NCI-H1105 treated with DMSO at 0.1 percent for 48 hours (cell line): ENCODE results near the gene TSHZ1.
"Not testable (repeated sequence)": the region's sequence is repeated elsewhere in the genome, so short reads cannot be mapped to it uniquely, and the experiment has no call there.

Experiments
- DNase-seq: peaks from one replicate; lab custom pipeline; 2025; lab: John Stamatoyannopoulos, UW

The TSHZ1 gene

DNA sequence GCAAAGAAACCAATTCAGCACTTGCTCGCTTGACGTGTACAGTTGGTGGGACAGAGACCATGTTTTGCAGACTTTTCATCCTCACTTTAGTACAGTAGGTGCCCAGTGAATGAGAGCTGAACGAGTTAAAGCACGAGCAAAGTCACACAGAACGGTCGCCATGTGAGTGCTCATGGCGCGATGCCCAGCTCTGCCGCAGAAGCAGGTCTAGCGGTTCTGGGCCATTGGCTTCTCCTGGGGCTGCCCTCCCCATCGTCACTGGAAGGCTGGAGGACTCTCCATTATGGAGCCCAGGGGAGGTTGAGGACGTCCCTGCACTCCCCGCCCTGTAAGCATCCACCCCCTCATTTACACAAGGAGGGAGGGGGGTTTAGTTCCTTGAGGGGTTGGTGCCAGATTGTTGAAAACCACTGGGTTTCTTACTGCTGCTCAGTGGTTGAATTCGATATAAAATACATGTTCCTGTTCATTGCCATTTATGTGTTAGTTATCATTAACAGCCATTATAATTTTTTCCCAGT is 26.6 kb upstream of the TSHZ1 start:
- DNase-seq: no peak

DNA sequence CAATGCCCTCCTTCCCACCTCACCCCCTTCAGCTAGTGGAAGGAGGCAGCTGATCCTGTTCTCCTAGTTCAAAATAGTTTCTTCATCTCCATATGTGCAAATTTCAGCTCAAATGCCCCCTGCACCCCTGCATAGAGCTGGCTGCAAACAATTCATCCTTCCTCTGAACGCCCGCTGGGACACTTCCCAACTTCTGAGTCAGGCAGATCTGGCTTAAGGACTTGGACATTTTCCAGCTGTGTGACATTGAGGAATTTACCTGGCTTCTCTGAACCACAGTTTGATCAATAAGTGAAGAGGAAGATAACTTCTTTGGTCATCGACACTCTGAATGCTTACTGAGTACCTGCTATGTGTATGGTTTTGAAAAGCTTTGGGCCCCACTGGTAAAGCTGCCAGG is 25.1 kb upstream of the TSHZ1 start:
- no peak for DNase-seq

DNA sequence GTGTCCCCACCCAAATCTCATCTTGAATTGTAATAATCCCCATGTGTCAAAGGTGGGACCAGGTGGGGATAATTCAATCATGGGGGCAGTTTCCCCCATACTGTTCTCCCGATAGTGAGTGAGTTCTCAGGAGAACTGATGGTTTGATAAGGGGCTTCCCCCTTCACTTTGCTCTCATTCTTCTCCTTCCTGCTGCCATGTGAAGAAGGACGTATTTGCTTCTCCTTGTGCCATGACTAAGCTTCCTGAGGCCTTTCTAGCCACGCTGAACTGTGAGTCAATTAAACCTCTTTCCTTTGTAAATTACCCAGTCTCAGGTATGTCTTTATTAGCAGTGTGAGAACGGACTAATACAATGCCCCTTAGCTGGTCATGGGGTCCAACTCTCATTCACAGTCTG is 22.9 kb upstream of the TSHZ1 start:
- DNase-seq: not testable (repeated sequence)

DNA sequence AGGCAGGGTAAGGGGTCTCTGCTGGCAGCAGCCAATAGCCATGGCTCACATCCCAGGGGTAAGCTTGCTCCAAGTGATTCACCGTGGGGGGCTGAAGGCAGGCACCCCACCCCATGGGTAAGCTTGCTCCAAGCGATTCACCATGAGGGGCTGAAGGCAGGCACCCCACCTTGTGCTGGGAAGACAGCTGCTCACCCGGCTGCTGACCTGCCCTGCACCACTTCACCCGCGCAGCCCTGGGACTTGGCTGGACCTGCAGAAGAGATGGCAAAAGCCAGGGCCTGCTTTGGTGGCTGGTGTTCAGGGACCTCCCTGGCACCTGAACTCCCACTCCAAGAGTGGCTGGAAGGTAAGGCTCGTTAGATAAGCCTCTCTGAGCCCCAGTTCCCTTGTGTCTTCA is 20.9 kb upstream of the TSHZ1 start:
- no peak for DNase-seq

DNA sequence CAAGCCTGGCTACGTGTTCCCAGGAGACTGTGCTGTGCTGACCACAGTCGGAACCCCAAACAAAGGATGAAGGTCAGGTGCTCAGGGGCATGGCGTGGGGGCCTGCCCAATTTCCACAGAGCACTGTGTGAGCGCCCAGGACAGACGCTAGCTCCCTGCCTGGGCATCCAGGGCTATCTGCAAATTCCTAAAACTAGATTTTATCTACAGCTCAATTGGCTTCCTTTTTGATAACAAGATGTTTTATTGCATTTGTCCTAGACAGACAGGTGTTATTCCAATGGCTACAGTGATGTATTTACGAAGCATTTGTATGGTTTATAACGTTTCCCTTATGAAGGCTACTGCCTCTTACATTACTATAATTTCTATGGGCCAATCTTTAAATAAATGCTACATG is 17.7 kb upstream of the TSHZ1 start:
- no peak for DNase-seq

DNA sequence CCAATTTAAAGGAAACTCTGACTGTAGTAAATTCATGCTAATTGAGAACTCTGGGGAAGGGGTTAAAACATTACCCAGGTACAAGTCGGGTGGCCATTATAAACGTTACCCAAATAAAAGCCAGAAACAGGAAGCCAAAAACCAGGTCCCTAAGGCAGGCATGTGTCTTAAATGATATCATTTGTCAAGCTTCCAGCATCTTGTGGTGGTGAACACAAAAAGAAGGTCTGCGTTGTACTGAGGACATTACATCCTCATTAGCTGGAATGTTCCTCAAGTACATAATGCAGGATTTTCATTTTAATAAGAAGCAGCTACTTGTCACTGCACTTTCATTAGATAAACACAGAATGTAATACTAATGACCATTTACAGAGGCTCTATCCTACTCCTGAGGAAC is 12.6 kb upstream of the TSHZ1 start:
- no peak for DNase-seq

DNA sequence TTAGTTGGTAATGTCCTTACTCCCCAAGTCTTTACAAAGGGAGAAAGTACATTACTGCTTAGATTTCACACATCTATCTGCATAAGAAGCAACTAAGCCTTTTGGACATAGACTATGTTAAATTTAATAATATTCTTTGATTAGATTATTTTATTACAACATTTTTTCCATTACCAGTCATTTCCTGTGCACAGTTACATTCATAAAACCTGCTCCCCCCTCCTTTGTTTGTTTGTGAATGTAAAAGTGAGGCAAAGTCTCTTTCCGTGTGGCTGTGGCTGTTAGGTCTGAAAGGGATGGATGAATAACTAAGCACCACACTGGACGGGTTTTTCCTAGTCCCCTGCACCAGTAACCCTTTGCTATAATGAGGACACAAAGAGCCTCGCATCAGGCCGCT is 11.3 kb upstream of the TSHZ1 start:
- DNase-seq: no peak

DNA sequence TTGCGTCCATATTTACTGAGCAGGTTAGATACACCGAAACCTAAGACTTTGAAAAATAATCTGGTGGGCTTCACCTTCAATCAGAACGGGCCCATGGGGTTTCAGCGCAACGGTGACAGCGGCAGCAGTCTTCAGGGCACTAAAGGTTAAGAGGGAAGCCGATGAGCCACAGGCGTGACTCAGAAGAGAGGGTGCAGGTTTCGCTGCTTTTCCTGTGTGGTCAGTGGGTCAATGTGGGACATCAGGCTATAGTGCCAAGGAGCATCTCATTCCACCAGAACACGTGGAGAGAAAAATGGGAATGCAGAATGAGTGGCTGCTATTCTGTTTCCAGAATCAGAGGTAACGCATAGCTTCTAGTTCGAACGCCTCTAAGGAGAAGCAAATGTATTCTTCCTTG is 10.5 kb upstream of the TSHZ1 start:
- no peak for DNase-seq

DNA sequence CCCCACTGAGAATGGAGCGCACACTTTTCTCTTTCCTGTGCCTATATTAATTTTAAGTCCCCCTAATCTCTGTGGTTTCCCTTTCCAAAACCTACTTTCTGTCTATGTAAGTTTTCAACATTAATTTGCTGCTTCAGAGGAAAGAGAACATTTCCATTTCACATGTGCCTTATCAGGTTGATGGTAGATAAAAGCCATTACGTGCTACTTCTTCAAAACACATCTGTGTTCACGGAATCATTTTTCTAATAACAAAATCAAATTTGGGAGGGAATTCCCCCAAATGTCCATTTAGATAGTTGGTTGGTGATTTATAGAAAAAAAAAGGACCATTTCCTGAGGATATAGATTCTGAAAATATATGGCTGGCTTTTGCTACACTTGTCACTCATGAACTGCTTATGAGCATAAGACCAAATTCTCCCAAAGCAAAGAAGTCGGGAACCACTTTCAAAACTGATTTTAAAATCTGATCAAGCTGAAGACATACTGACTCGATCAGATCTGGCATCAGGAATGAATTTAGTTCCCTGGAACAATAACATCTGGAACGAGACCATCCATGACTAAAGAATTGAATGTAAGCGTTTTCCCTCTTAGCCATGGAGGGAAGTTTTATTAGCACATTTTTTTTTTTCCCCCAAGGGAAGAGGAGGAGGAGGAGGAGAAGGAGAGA is 9.9 kb upstream of the TSHZ1 start:
- no peak for DNase-seq

DNA sequence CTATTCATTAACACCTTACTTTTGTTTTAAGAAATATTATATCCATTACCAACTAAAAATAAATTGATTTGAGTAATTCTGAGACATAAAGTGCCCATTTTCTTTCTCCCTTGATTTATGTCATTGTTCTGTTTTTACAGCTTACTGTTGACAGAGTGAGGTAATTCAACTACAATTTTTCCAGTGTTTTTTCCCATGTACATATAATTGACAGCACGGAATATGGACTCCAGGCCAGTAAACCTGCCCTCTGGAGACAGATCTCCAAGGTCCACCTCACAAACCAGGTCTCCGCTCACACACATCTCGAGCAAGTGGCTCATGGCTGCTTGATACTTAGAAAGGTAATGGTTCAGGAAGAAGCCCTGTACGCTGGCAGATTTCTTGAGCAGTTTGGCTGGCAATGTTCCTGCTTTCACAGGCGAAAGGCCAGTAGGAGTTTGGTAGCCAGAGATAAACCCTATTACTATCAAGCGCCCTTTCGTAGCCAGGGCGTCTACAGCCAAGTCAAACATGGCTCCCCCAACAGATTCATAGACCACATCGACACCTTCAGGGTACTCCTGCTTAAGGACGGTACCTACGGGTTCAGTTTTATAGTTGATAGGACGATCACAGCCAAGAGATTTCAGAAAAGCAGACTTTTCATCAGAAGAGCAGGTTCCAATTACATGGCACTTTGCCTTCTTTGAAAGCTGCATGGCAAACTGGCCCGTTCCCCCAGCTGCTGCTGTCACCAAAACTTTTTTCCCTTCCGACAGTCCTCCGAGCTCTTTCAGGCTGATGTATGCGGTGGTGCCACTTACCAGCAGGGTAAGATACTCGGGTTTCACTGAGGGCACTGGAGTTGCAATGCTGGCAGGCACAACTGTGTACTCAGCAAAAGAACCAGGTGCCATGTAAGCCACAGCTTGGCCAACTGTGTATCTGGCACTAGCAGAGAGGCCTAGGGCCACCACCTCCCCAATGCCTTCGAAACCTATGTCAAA is 9.0 kb upstream of the TSHZ1 start:
- no peak for DNase-seq

DNA sequence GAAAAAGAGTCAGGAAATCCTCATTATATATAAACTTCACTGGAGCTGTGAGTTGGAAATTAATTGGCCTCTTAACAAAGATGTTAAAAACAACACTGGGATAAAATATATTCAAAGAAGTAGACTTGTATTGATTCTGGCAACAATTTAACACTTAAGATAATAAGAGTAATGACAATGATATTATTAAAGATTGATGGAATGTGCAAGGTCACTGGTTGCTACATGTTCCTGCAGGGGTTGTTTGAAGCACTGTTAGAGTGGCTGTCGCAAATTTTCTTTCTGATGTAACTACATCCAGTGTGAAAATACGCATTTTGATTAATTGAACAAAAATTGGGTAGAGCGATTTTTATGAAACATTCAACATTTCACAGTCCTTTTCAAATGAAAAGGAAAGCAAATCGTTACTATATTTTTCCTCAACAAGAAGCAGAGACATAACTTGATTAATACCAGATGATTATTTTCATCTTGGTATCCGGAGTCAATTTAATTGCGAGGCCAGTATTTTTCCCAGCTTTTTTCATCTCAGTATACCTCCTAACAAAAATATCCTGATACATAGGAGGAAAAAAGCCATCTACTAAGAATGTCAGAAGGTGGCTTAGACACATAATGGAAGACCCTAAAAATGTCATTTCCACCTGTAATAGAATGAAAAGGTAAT is 7.8 kb upstream of the TSHZ1 start:
- no peak for DNase-seq

DNA sequence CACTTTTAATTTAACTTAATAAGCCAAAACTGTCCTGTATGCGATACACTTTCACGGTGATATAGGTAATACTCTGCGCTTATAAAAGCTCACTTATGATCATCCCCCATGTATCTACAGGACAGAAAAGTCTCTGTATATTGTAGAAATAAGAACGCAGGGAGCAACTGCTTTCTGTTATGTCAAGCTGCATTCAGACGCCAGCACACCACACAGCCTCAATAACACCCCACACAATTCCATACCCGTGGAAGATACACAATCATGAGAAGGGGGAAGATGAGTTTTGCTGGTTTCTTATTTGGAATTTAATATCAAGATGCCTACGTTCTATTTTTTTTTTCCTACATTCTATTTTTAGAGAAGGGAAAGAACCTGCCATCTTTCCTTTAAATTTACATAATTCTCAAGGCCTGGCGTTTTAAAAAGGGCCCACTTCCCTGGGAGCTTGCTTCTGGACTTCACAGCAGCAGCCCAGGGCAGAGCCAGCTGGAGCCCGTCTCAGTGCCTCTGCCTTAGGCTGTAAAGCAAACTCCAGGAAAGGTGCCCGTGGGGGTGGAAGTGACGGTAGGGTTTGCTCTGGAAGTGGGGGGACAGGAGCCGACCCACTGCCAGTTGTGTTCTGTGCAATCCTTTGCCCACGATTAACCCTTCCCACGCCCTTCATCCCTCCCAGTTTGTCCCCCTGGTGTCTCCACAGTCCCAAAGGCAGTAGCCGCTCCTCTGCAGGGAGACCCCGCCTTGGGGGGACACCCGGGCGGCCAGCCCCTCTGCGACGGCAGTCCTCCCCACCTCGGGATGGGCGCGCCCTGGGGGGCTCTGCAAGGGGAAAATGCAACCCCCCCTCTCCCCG is 7.0 kb upstream of the TSHZ1 start:
- no peak for DNase-seq

DNA sequence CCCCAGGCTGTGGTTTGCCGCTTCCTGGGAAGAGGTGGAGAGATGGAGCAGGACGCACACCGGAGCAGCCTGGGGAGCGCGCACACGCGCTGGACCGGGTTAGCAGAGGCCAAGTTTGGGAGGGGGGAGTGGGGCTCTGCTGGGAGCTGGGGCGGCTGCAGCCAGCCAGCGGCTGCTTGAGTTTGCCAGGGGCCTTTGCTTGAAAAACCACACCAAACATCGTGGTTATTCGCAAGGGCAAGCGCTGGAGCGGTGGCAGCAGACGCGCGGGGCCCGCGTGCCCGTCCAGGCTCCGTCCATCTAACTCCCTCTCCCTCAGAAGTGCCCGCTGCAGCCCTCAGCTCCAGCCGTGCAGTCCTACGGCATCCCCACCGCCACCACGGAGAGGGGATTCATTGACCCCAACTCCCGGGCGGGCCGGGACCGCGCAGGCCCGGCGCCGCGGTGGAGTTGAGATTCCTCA is 6.3 kb upstream of the TSHZ1 start:
- DNase-seq: no peak

DNA sequence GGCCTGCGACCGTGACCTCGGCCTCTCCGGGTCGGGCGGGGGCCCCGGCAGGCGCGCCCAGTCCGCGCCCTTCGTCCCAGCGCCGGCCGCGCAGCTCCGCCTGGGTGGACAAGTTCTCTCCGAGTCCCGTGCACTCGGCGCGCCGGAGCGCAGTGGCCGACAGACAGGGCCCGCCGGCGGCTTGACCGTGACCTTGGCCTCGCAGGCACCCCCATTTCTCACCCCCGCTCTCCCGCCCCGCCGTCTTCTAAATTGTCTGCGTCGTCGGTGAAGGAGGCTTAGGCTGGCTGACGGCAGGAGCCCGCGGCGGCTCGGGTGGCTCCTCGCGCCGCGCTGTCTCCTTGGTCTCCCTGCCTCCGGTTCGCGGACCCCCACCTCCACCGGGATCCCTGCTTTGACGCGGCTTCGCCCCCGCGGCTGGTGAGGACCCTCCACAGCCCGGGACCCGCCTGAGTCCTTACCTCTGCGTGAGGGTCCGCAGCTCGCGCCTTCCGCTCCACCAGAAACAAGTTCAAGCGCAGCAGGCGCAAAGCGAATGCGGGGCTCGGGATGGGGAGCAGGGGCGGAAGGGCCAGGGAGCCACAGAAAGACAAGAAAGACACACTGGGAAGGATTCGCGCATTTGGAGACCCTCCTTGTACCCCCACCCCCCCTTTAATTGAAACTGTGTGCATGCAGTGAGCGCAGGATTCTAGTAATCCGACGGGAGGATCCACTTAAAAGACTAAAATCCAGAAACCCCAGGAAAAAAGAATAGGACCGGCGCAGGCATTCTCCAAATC is 5.7 kb upstream of the TSHZ1 start:
- DNase-seq: no peak

DNA sequence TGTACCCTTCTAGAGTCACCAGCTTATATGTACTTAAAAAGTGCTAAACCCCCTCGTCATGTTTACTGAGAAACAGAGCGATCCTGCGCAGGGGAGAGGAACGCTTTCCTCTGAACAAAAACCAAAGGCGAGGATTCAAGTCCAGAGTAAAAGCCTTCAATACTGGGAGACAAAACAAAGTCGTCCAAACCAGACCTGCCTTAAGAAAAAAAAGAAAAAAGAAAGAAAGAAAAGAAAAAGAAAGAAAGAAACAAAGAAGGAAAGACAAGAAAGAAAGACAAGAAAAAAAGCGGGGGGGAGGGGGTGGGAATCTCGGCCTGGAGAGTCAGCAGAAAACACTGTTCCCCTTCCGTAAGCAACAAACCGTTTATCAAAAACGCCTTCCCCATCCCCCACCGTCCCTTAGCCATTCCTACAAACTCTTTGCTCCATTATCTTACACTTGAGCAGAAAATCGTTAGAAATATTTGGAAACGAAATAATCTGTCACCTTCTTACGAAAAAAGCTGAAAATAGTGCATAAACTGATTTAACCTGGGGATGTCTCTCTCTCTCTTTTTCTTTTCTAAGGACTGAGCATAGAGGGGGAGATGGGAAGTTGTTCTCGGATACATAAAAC is 5.0 kb upstream of the TSHZ1 start:
- no peak for DNase-seq

DNA sequence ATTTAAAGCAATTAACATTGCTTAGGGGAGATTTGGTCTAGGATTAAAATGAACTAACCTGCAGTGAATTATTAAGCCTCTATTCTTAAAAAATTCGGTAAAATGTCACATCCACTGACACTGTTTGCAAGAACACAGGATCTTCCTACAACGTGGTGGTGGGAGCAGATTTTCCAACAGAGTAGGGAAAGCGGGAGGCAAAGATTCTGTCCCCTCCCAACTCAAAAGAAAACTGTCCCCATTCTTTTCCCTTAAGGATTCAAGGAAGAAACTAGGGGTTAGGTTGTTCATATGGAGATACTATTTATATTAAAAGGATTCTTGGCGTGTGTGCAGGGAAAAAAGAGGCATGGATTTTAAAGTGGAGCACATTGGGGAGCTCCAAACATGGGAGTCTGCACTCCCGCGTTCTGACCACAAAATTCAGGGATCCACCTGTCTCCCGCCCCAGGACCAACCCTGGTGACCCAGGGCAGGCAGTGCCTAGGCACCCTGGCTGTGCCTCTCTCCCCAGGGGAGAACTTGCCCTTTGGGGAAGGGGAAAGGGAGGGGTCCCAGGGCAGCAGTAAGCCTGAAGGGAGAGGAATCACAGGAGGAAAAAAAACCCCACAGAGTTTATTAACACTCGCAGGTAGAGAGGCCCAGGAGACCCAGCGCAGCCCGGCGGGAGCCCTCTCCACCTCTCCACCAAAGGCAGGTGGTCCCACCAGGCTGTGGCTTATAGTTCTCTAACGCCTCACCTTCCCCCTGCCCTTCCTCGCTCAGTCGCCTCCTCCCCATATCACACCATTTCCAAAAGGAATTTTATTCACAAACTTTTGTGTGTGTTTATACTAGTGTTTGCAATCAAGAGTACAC is 3.9 kb upstream of the TSHZ1 start:
- no peak for DNase-seq

DNA sequence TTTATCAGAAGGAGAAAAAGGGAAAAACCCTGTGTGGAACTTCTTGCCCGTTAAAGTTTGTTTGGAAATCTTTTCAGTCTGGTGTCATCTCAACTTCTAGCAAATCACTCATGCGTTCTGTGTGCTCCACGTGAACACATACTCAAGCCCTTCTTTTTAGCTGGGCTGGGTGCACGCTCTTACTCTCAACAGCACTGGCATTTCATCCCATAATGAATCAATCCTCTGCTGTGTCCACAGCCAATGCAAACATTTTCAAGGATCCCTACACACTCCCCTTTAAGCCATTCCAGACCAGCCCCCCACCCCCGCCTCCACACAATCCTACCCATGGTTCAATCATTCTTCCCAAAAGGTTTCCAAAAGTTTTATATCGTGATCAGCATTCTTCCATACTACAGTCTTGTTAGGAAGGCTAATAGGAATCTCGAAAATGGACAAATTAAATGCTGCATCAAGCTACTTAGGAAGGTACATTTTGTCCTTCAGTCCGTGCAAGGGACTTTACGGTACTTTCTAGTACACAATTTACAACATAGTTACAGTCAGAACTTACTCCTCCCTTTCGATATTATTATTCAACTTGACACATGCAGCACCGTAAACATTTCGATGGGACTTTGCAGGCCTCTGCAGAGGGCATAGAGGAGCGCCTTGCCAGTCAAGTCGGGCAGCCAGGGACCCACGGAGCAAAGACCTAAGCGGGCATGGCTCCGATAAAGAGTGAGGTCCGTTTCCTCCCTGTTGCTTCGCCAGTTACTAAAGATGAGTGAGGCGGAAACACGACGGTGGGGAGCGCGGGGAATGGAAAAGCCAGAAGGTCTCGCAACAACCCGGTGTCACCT is 3.1 kb upstream of the TSHZ1 start:
- DNase-seq: no peak

DNA sequence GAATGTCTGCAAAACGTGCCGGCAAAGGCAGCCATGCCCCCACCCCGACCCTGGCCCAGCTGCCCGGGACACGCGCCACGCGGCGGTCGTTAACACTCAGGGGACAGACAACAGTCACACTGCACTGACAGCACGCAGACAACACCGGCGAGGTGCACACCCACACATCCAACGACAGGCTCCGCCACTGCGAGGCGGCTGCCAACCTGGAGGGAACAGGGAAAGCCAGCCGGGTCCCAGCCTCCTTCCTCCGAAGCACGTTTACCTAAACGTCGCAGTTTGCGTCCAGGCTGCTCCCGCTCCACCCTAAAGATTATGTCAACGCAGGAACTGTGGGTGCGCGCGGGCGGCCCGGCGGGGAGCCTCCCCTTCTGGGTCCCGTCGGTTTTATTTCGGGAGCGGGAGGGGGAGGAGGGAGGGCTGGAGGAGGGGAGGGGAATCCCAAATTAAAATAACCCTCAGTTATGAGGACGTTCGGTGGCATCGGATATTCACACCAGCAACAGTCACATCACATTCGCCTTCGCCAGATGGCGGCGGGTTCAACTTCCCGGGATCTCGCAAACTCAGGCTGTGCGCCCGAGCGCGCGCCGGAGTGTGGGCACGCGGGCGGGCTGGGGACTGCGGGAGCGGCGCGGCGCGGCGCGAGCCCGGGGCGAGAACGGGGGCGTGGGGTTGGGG is 2.3 kb upstream of the TSHZ1 start:
- DNase-seq: peak; percentile 40
